Endothelial cell of umbilical vein (primary cell): Measurements from ENCODE around the gene DGCR6L. TPM values are rescaled to one million over a fixed set of nuclear protein-coding genes. Genes with fewer than 3 reads are reported as not detected.
"Not testable (repeated sequence)": the region's sequence is repeated elsewhere in the genome, so short reads cannot be mapped to it uniquely, and the experiment has no call there.

Source experiments
- BruUV-seq: library from RNA; stranded (reverse); fragments of 400-500 nt; replicated peaks from 2 replicates; lab custom pipeline; 2021; lab: Mats Ljungman, UMichigan
- CTCF ChIA-PET: fragments of 300-600, 350-600 bp; sonication (Branson Sonifier 250); formaldehyde crosslinking; loops from one replicate; lab custom pipeline; 2021; ENCODE audit warnings: antibody characterized with exemption, inconsistent platforms; lab: Charles Lee
- POLR2A ChIA-PET: fragments of 300-600, 350-600 bp; sonication (Branson Sonifier 250); formaldehyde crosslinking; loops from one replicate; lab custom pipeline; 2021; ENCODE audit warnings: antibody characterized with exemption, inconsistent platforms; lab: Charles Lee
- DNase-seq: peaks from one replicate; pipeline ENCODE4 v3.0.0-alpha.2; 2011; ENCODE audit warnings: low read depth, low spot score
- FAIRE-seq: peaks from 2 replicates; lab custom pipeline; 2011; peaks lifted over from hg19 to GRCh38; lab: Jason Lieb, UNC
- H2AFZ ChIP-seq: 2 replicates; pipeline ENCODE4 v1.6.0; 2012; ENCODE audit warnings: low read depth, low read length, control low read depth, inconsistent platforms
- H3K27ac ChIP-seq: 2 replicates; pipeline ENCODE4 v1.5.1; 2011; ENCODE audit warnings: low read depth, mild to moderate bottlenecking, control low read depth, low read length, moderate library complexity; ENCODE audit not compliant: insufficient read depth
- H3K27me3 ChIP-seq, 2 experiments: 2 replicates each; pipeline versions ENCODE4 v1.6.0 to v1.6.1; 2011; ENCODE audit warnings: low read length in 2 of 2, mixed read lengths in 1 of 2; ENCODE audit not compliant: control insufficient read depth in 2 of 2, insufficient read depth in 2 of 2
- H3K36me3 ChIP-seq, 2 experiments: 2 replicates in 1 of 2; 3 replicates in 1 of 2; pipeline ENCODE4 v1.5.1; 2011; ENCODE audit warnings: low read length in 2 of 2, mild to moderate bottlenecking in 1 of 2, moderate library complexity in 1 of 2; ENCODE audit not compliant: control insufficient read depth in 2 of 2, insufficient read depth in 2 of 2; ENCODE audit errors: extremely low read depth in 1 of 2
- H3K4me1 ChIP-seq: 3 replicates; pipeline ENCODE4 v1.5.1; 2011; ENCODE audit warnings: mild to moderate bottlenecking, low read length; ENCODE audit not compliant: control insufficient read depth, insufficient read depth; ENCODE audit errors: extremely low read depth
- H3K4me2 ChIP-seq: 2 replicates; pipeline ENCODE4 v1.6.1; 2011; ENCODE audit warnings: low read length, control low read depth, mixed read lengths; ENCODE audit not compliant: insufficient read depth
- H3K4me3 ChIP-seq, 3 experiments: fragments of 200-600 bp in 1 of 3; sonication (generic), shearing (Covaris generic) in 1 of 3; replicated peaks in 1 of 3; 2 replicates each; pipeline ENCODE4 v1.5.1; 2011 to 2016; ENCODE audit warnings: control low read depth in 3 of 3, low read length in 3 of 3, mild to moderate bottlenecking in 2 of 3, inconsistent platforms in 1 of 3, low read depth in 1 of 3, moderate library complexity in 1 of 3; ENCODE audit not compliant: insufficient read depth in 1 of 3
- H3K79me2 ChIP-seq: 2 replicates; pipeline ENCODE4 v1.6.0; 2012; ENCODE audit warnings: low read length, inconsistent platforms; ENCODE audit not compliant: control insufficient read depth, insufficient read depth
- H3K9ac ChIP-seq: replicated peaks from 2 replicates; pipeline ENCODE3; 2011; ENCODE audit warnings: low read length, control low read depth; ENCODE audit not compliant: insufficient read depth; ENCODE audit errors: extremely low read depth
- H3K9me1 ChIP-seq: replicated peaks from 3 replicates; pipeline ENCODE4 v1.6.0; 2011; ENCODE audit warnings: mild to moderate bottlenecking, low read length; ENCODE audit not compliant: control insufficient read depth, insufficient read depth; ENCODE audit errors: extremely low read depth
- H3K9me3 ChIP-seq: replicated peaks from 2 replicates; pipeline ENCODE4 v1.5.1; 2012; ENCODE audit warnings: low read length, inconsistent platforms; ENCODE audit not compliant: control insufficient read depth, insufficient read depth
- H4K20me1 ChIP-seq: replicated peaks from 2 replicates; pipeline ENCODE3; 2011; ENCODE audit warnings: mild to moderate bottlenecking, low read length; ENCODE audit not compliant: control insufficient read depth, insufficient read depth; ENCODE audit errors: extremely low read depth
- FOS ChIP-seq: IDR thresholded peaks from 2 replicates; pipeline ENCODE4 v1.6.1; 2011; ENCODE audit warnings: mild to moderate bottlenecking, low read length, moderate library complexity, borderline replicate concordance; ENCODE audit not compliant: insufficient read depth
- GATA2 ChIP-seq: IDR thresholded peaks from 2 replicates; pipeline ENCODE4 v1.7.0; 2011; ENCODE audit warnings: low read depth, mild to moderate bottlenecking, moderate library complexity, mixed read lengths, low read length; ENCODE audit not compliant: insufficient read length, insufficient read depth
- MAX ChIP-seq: IDR thresholded peaks from 2 replicates; pipeline ENCODE4 v1.6.1; 2011; ENCODE audit not compliant: insufficient read depth, insufficient read length
- POLR2AphosphoS5 ChIP-seq: IDR thresholded peaks from 2 replicates; pipeline ENCODE4 v1.6.1; 2012; ENCODE audit warnings: low read depth, mild to moderate bottlenecking, control low read depth, low read length, moderate library complexity; ENCODE audit not compliant: insufficient read depth
- dilution Hi-C: fragments of 300-500 bp; cut with MboI; formaldehyde crosslinking; loops from one replicate; pipeline ENCODE4 v1.15.0; 2019; ENCODE audit warnings: low sequenced_read_pairs; ENCODE audit not compliant: extremely low pct_ligation_motif_present
- intact Hi-C: fragments of 100-400 bp; cut with micrococcal nuclease; formaldehyde crosslinking; loops from one replicate; pipeline ENCODE4 v1.10.0; 2022
- polyA plus RNA-seq, 4 experiments: library from polyadenylated mRNA; depleted of rRNA in 3 of 4; stranded (reverse) in 3 of 4; unstranded in 1 of 4; fragments of >200 nt; gene quantifications; 2 replicates each; pipeline versions ENCODE4 v1.2.1 to v1.2.3, GENCODE V29; 2011 to 2012; ENCODE audit warnings: missing spikeins in 1 of 4
- total RNA-seq: library from RNA; stranded (reverse); gene quantifications from 2 replicates; pipeline ENCODE4 v1.2.3, GENCODE V29; 2021

Gene DGCR6L
- total and polyA plus RNA-seq, 2 donors (not counting 3 experiments of a cell fraction or from before 2014, with no cell fraction given) = 38.0 to 67.5 TPM

GRCh38 chr22:20304646-20305045, 15.2 kb downstream of the DGCR6L start:
- Histone ChIP-seq H3K4me2 (no peak overlapping the region), H3K4me3 (no peak overlapping the region), H3K9me3 (no peaks in the 10 kb centered on the region), H3K9ac (no peak overlapping the region), H3K27ac (no peak overlapping the region), H3K27me3 (peaks cover 0 to 2% of the 10 kb centered on the region in 2 experiments), H3K79me2 (no peaks in the 10 kb centered on the region), H3K4me1 (peaks cover 5% of the 10 kb centered on the region), H3K9me1 (no peaks in the 10 kb centered on the region), H2AFZ (no peak overlapping the region), H3K36me3 (no peaks in the 10 kb centered on the region), H4K20me1 (no peaks in the 10 kb centered on the region)
- CTCF ChIA-PET = no interaction called here
- TF ChIP-seq GATA2 = no peak
- TF ChIP-seq POLR2AphosphoS5 = no peak
- TF ChIP-seq MAX = no peak
- no peak for TF ChIP-seq FOS
- intact Hi-C loops (no loop called here), dilution Hi-C loops (no loop called here)
- BruUV-seq = no TSS peak
- FAIRE-seq (no peak), DNase-seq (no peak)
- POLR2A ChIA-PET = no interaction called here

- H3K4me1 ChIP-seq, DNase-seq, intact Hi-C loops, POLR2A ChIA-PET, H3K27me3 ChIP-seq, FAIRE-seq, H3K4me3 ChIP-seq, H3K9ac ChIP-seq, BruUV-seq, H2AFZ ChIP-seq, CTCF ChIA-PET, H4K20me1 ChIP-seq, H3K4me2 ChIP-seq, H3K79me2 ChIP-seq, H3K27ac ChIP-seq, H3K9me1 ChIP-seq, H3K36me3 ChIP-seq, H3K9me3 ChIP-seq, dilution Hi-C loops: not testable (repeated sequence)
Measured at GRCh38 chr22:20303229-20303534, 16.7 kb downstream of the DGCR6L start.
